SU-DHL-6 (cell line): Measurements from ENCODE around the gene SEM1.

Experiments
- H2AFZ ChIP-seq: fragments of 200-600 bp; sonication (generic); 2 replicates; pipeline ENCODE4 v1.6.1; 2014; ENCODE audit warnings: low read depth, mild to moderate bottlenecking, moderate library complexity, mixed read lengths, antibody characterized with exemption, low read length; ENCODE audit not compliant: severe bottlenecking
- H3F3A ChIP-seq: fragments of 200-600 bp; shearing (Covaris generic); 2 replicates; pipeline ENCODE4 v1.6.0; 2016; ENCODE audit warnings: antibody characterized with exemption, mild to moderate bottlenecking; ENCODE audit not compliant: insufficient read depth
- H3K27ac ChIP-seq: fragments of 200-600 bp; sonication (generic); 2 replicates; pipeline ENCODE4 v1.5.1; 2016; ENCODE audit warnings: low read depth, mild to moderate bottlenecking, low read length, moderate library complexity, mixed read lengths
- H3K27me3 ChIP-seq: fragments of 200-600 bp; sonication (generic), shearing (Covaris generic); 2 replicates; pipeline ENCODE4 v1.6.0; 2014; ENCODE audit warnings: mild to moderate bottlenecking, low read length
- H3K36me3 ChIP-seq: fragments of 200-600 bp; sonication (generic); 2 replicates; pipeline ENCODE4 v1.6.1; 2014; ENCODE audit warnings: mild to moderate bottlenecking, low read length, mixed read lengths
- H3K4me2 ChIP-seq: fragments of 300-600, 200-600 bp; shearing (Covaris generic), sonication (generic); 2 replicates; pipeline ENCODE4 v1.6.0; 2014; ENCODE audit warnings: low read length, low read depth, mild to moderate bottlenecking; ENCODE audit not compliant: poor library complexity, severe bottlenecking
- H3K4me3 ChIP-seq: fragments of 200-600 bp; sonication (generic); 2 replicates; pipeline ENCODE4 v1.5.1; 2014; ENCODE audit warnings: antibody characterized with exemption, low read length, mild to moderate bottlenecking, mixed read lengths; ENCODE audit not compliant: insufficient read depth, poor library complexity, severe bottlenecking
- H3K79me2 ChIP-seq: fragments of 200-600 bp; sonication (generic); 2 replicates; pipeline ENCODE4 v1.6.1; 2014; ENCODE audit warnings: mild to moderate bottlenecking, low read length, moderate library complexity; ENCODE audit not compliant: insufficient read depth
- H3K9ac ChIP-seq: fragments of 200-600 bp; sonication (generic); 2 replicates; pipeline ENCODE4 v1.7.0; 2014; ENCODE audit warnings: mild to moderate bottlenecking, low read length
- H3K9me2 ChIP-seq: fragments of 200-600 bp; sonication (generic); replicated peaks from 2 replicates; pipeline ENCODE4 v1.6.1; 2014; ENCODE audit warnings: low read length; ENCODE audit not compliant: insufficient read depth
- H3K9me3 ChIP-seq: fragments of 200-600 bp; sonication (generic); 2 replicates; pipeline ENCODE4 v1.6.1; 2014; ENCODE audit warnings: low read length, mixed read lengths; ENCODE audit not compliant: insufficient read depth
- H4K20me1 ChIP-seq: fragments of 200-600 bp; sonication (generic); 2 replicates; pipeline ENCODE4 v1.6.1; 2014; ENCODE audit warnings: low read depth, mild to moderate bottlenecking, antibody characterized with exemption, low read length, moderate library complexity, mixed read lengths
- CTCF ChIP-seq: fragments of 200-600 bp; sonication (generic); IDR thresholded peaks from one replicate; pipeline ENCODE4 v1.5.1; 2017; ENCODE audit warnings: antibody characterized with exemption, mild to moderate bottlenecking, low read length, moderate library complexity; ENCODE audit not compliant: insufficient read depth, poor library complexity, severe bottlenecking
- EZH2phosphoT487 ChIP-seq: fragments of 200-600 bp; sonication (generic), shearing (Covaris generic); conservative IDR thresholded peaks from 2 replicates; pipeline ENCODE4 v1.6.1; 2018; ENCODE audit warnings: mild to moderate bottlenecking, antibody characterized with exemption, low read length, moderate library complexity, mixed read lengths

SEM1 gene

GRCh38 chr7:96695581-96695980 is 14.1 kb downstream of the SEM1 start:
- H4K20me1 ChIP-seq, result peaks cover 62% of the 10 kb centered on the region

GRCh38 chr7:96694082-96694481 is 15.6 kb downstream of the SEM1 start:
- H3K27me3 ChIP-seq, result no peaks in the 10 kb centered on the region
- H3K9me3 ChIP-seq, result no peaks in the 10 kb centered on the region
- no peak overlapping the region for H2AFZ ChIP-seq
- H3K9me2 ChIP-seq, result no peaks in the 10 kb centered on the region
- peaks cover 90% of the 10 kb centered on the region for H3K79me2 ChIP-seq
- H3K36me3 ChIP-seq, result peaks cover 43% of the 10 kb centered on the region
- H3K27ac ChIP-seq, result no peak overlapping the region
- H3K4me2 ChIP-seq, result no peak overlapping the region
- H3K9ac ChIP-seq, result no peak overlapping the region
- no peak overlapping the region for H3K4me3 ChIP-seq
- TF ChIP-seq CTCF (no peak), EZH2phosphoT487 (no peak)
- no peaks in the 10 kb centered on the region for H3F3A ChIP-seq
- H4K20me1 ChIP-seq, result peaks cover 50% of the 10 kb centered on the region

More at GRCh38 chr7:96695581-96695980, 14.1 kb downstream of the SEM1 start:
- Histone ChIP-seq H3K9ac (no peak overlapping the region), H3K36me3 (peaks cover 31% of the 10 kb centered on the region), H3K4me2 (no peak overlapping the region), H3K9me2 (no peaks in the 10 kb centered on the region), H2AFZ (no peak overlapping the region), H3F3A (no peaks in the 10 kb centered on the region), H3K27ac (no peak overlapping the region), H3K79me2 (peaks cover 94% of the 10 kb centered on the region), H3K27me3 (no peaks in the 10 kb centered on the region), H3K4me3 (no peak overlapping the region), H3K9me3 (no peaks in the 10 kb centered on the region)
- TF ChIP-seq CTCF, result no peak

- Histone ChIP-seq H3K4me2 (no peak overlapping the region), H3K27me3 (no peaks in the 10 kb centered on the region), H3K36me3 (peaks cover 58% of the 10 kb centered on the region), H2AFZ (no peak overlapping the region), H3K9me2 (no peaks in the 10 kb centered on the region), H3K9ac (no peak overlapping the region), H3K79me2 (peaks cover 66% of the 10 kb centered on the region), H4K20me1 (peaks cover 37% of the 10 kb centered on the region), H3K27ac (no peak overlapping the region), H3F3A (0 out of 2 replicates have a peak, but pooled peaks cover 4% of the 10 kb centered on the region), H3K9me3 (no peaks in the 10 kb centered on the region), H3K4me3 (no peak overlapping the region)
- TF ChIP-seq CTCF (no peak), EZH2phosphoT487 (no peak)
Observed at GRCh38 chr7:96691702-96692101, 17.9 kb downstream of the SEM1 start.
